Measurements from ENCODE around the gene JPH3. TPM values are rescaled to one million over a fixed set of nuclear protein-coding genes. Genes with fewer than 3 reads are reported as not detected.

The JPH3 gene
- total RNA-seq, 6 experiments from 2014 or later = 0.07 to 0.12 TPM; not detected in 4

DNA sequence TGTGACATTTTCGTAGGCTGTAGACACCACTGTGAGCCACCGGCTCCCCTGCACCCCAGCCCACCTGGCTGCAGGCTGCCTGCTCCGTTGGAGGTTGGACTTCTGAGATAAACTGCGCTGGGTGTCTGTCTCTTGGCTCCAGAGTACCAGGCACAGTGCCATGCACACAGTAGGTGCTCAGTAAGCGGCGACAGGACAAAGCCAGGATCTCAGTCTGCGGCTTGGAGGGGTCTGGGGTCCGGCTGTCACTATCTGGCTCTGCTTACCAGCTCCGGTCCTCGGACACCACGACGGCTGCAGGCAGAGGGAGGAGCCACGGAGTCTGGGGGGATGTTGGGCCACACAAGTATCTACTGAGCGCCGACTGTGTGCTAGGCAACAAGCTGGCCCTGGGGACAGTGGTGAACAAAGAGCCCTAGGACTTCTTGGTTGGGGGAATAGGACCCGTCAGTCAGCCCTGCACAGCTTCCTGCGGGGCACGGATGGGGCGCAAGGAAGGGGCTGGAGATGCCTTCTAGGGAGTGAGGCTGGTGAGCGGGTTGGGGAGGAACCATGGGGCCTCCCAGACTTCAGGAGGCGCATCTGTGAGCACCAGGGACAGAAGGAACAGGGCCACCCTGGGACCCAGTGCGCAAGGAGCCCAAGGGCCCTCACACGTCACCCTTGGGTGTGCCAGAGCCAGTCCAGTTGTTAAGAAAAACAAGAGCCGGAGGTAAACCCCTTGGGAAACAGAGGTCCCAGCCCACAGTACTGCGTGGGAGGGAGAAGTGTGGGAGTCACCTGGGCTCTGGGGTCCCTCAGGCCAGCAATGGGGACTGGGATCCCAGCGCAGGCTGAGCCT, 17.3 kb downstream of the JPH3 start:
- Histone ChIP-seq H3K4me1 (no peaks in the 10 kb centered on the region), H3K27me3 (no peaks in the 10 kb centered on the region)
- 42% methylated on average over 6 of the region's 26 CpGs for WGBS (ENCODE audit: insufficient coverage, low coverage, low lambda C conversion rate, missing lambda C conversion rate)

DNA sequence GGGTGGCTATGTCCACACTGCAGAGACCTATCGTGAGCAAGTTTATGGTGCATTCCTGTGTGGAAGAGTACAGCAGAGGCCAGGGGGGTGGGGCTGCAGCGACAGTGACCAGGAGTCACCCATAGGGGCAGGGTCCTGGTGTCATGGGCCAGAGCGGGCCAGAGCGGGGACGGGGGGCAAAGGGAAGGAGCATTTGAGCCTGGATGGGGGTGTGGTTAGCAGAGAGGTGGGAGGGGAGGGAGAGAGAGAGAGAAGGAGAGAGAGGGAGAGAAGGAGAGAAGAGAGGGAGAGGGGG, 17.8 kb downstream of the JPH3 start:
- H3K4me3 ChIP-seq = no peak overlapping the region
- peak in 1 of 3 donors; percentile 20 for DNase-seq
- H3K4me1 ChIP-seq = no peaks in the 10 kb centered on the region
- no peaks in the 10 kb centered on the region for H3K27me3 ChIP-seq
- TF ChIP-seq, protein P1, sequence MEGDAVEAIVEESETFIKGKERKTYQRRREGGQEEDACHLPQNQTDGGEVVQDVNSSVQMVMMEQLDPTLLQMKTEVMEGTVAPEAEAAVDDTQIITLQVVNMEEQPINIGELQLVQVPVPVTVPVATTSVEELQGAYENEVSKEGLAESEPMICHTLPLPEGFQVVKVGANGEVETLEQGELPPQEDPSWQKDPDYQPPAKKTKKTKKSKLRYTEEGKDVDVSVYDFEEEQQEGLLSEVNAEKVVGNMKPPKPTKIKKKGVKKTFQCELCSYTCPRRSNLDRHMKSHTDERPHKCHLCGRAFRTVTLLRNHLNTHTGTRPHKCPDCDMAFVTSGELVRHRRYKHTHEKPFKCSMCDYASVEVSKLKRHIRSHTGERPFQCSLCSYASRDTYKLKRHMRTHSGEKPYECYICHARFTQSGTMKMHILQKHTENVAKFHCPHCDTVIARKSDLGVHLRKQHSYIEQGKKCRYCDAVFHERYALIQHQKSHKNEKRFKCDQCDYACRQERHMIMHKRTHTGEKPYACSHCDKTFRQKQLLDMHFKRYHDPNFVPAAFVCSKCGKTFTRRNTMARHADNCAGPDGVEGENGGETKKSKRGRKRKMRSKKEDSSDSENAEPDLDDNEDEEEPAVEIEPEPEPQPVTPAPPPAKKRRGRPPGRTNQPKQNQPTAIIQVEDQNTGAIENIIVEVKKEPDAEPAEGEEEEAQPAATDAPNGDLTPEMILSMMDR (IDR thresholded peaks at IDR 0.05) = no peak
- TF ChIP-seq POLR2A (IDR thresholded peaks at IDR 0.05) = no peak
- no peak overlapping the region for H3K27ac ChIP-seq
- no peak for ATAC-seq
- 28% methylated on average over 5 of the region's 5 CpGs for WGBS (ENCODE audit: insufficient coverage, low coverage, low lambda C conversion rate, missing lambda C conversion rate)
- H3K36me3 ChIP-seq = no peaks in the 10 kb centered on the region
- H3K9me3 ChIP-seq = no peaks in the 10 kb centered on the region
- intact Hi-C loops (cut with DNase I) = no loop called here

More for the DNA sequence above, 17.3 kb downstream of the JPH3 start:
- TF ChIP-seq, protein P1 (IDR thresholded peaks at IDR 0.05) = no peak
- TF ChIP-seq POLR2A (IDR thresholded peaks at IDR 0.05) = no peak
- intact Hi-C loops (cut with DNase I) = no loop called here
- no peaks in the 10 kb centered on the region for H3K36me3 ChIP-seq
- ATAC-seq (no peak), DNase-seq (peak in 1 of 3 donors; percentile 31)
- no peak overlapping the region for H3K27ac ChIP-seq
- no peaks in the 10 kb centered on the region for H3K9me3 ChIP-seq
- H3K4me3 ChIP-seq = no peak overlapping the region

DNA sequence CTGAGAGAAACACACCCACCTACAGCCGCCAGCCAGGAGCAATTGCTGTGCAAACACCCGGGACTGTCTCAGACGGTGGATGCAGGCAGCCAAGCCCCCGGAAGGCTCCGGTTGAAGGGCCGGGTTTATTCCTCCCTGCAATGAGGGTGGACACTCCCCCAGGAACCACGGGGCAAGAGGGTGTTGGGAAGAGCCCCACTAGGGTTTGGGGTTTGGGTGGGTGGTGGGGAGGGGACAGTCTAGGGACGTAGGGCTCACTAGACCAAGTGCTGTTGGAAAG, 19.2 kb downstream of the JPH3 start:
- WGBS (ENCODE audit: insufficient coverage, low coverage, low lambda C conversion rate, missing lambda C conversion rate) = 47% methylated on average over 3 of the region's 8 CpGs
- ATAC-seq = no peak
- H3K27me3 ChIP-seq = no peaks in the 10 kb centered on the region
- intact Hi-C loops (cut with DNase I) = no loop called here
- H3K4me1 ChIP-seq = no peaks in the 10 kb centered on the region
- H3K4me3 ChIP-seq = no peak overlapping the region
- H3K27ac ChIP-seq = no peak overlapping the region
- TF ChIP-seq, protein P1 (IDR thresholded peaks at IDR 0.05) = no peak
- TF ChIP-seq POLR2A (IDR thresholded peaks at IDR 0.05) = no peak
- no peaks in the 10 kb centered on the region for H3K36me3 ChIP-seq
- no peaks in the 10 kb centered on the region for H3K9me3 ChIP-seq
- peak in 1 of 3 donors; percentile 24 for DNase-seq

DNA sequence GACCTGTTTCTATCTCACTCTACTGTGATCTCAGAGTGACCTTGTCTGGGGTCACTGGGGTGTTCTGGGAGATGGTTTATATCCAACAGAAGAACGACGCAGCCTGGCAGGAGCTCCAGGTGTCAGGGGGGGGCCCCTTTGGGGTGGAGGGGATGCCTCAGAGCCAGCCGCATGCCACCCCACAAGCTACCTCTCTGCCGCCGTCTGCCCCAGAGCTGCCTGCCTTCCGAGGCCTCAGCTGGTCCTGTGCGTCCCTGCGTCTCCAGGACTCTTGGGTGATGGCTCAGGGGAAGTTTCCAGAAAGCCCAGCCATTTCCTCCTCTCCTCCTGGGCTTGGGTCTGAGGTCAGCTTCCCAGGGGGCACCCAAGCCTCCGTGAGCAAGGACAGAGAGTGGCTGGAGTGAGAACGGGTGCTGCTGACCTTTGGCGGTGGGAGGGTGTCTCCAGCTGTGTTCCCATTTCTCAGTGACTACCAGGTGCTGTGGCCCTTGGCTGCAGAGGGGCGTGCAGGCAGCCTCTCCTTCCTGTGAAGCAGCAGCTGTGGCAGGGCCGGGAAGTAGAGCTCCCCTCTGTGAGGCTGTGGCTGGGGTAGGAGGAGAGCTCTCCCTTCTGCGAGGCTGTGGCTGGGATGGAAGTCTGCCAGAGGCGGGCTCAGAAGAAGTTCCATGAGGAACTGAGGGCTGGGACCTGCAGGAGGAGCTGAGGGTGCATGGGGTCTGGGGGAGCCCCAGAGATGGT, 19.8 kb downstream of the JPH3 start:
- peak in 1 of 3 donors; percentile 40 for DNase-seq
- Histone ChIP-seq H3K9me3 (no peaks in the 10 kb centered on the region), H3K4me1 (no peaks in the 10 kb centered on the region), H3K27me3 (no peaks in the 10 kb centered on the region), H3K27ac (no peak overlapping the region), H3K4me3 (no peak overlapping the region), H3K36me3 (no peaks in the 10 kb centered on the region)
- TF ChIP-seq, protein P1 (IDR thresholded peaks at IDR 0.05) = no peak
- TF ChIP-seq POLR2A (IDR thresholded peaks at IDR 0.05) = no peak
- WGBS (ENCODE audit: insufficient coverage, low coverage, low lambda C conversion rate, missing lambda C conversion rate) = 50% methylated on average over 2 of the region's 15 CpGs
- ATAC-seq = no peak
- intact Hi-C loops (cut with DNase I) = no loop called here
